Chondrocyte (in vitro differentiated cells): ENCODE data around the gene ZFP57. TPM values are rescaled to one million over a fixed set of nuclear protein-coding genes. Genes with fewer than 3 reads are reported as not detected.

Source experiments
- DNase-seq: peaks from one replicate; pipeline ENCODE4 v3.0.0; 2021; ENCODE audit warnings: mixed read lengths, low spot score
- H3K27ac Mint-ChIP-seq: one replicate; pipeline ENCODE4 v1.8.0; 2021; ENCODE audit warnings: mild to moderate bottlenecking, moderate library complexity, mixed read lengths; ENCODE audit not compliant: unreplicated experiment
- H3K27me3 Mint-ChIP-seq: 2 replicates; pipeline ENCODE4 v1.8.0; 2021; ENCODE audit warnings: low read depth, mixed read lengths
- H3K36me3 Mint-ChIP-seq: 2 replicates; pipeline ENCODE4 v1.8.0; 2021; ENCODE audit warnings: low read depth, mixed read lengths
- H3K4me1 Mint-ChIP-seq: 2 replicates; pipeline ENCODE4 v1.8.0; 2021; ENCODE audit warnings: low read depth, mild to moderate bottlenecking, mixed read lengths
- H3K4me3 Mint-ChIP-seq: one replicate; pipeline ENCODE4 v1.8.0; 2021; ENCODE audit warnings: mild to moderate bottlenecking, moderate library complexity, mixed read lengths; ENCODE audit not compliant: unreplicated experiment
- H3K9me3 Mint-ChIP-seq: 2 replicates; pipeline ENCODE4 v1.8.0; 2021; ENCODE audit warnings: low read depth, mixed read lengths
- total RNA-seq: library from RNA; stranded (reverse); gene quantifications from 3 replicates; pipeline ENCODE4 v1.2.1, GENCODE V29; 2021
- TF ChIP-seq, protein P1 (sequence below): fragments of 200-600 bp; sonication (generic); IDR thresholded peaks from 2 replicates; pipeline ENCODE4 v1.5.0; 2021; ENCODE audit warnings: antibody characterized with exemption, mild to moderate bottlenecking, moderate library complexity

Gene ZFP57
- total RNA-seq, 1 donor from 2014 or later: not detected

DNA sequence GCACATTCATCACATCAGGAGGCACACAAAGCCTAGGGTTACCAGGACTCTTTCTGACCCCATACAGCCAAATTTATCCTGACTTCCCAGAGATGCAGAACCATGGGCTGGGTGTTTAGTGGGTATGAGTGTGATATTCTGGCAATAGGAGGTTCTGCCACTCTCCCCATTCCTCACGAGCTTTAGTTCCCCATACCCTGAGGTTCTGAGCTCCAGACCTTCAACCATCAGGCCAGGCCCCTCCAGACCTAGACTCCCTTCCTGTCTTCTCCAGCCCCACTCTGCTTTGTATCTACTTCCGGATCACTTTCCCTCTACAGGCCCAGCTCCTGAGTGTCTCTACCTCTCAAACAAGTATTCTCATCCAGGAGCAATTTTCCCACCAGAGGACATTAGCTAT is 46.7 kb upstream of the ZFP57 start:
- H3K27ac Mint-ChIP-seq: no peak overlapping the region
- H3K4me1 Mint-ChIP-seq: peaks cover 9% of the 10 kb centered on the region
- no peak overlapping the region for H3K4me3 Mint-ChIP-seq
- TF ChIP-seq, protein P1, sequence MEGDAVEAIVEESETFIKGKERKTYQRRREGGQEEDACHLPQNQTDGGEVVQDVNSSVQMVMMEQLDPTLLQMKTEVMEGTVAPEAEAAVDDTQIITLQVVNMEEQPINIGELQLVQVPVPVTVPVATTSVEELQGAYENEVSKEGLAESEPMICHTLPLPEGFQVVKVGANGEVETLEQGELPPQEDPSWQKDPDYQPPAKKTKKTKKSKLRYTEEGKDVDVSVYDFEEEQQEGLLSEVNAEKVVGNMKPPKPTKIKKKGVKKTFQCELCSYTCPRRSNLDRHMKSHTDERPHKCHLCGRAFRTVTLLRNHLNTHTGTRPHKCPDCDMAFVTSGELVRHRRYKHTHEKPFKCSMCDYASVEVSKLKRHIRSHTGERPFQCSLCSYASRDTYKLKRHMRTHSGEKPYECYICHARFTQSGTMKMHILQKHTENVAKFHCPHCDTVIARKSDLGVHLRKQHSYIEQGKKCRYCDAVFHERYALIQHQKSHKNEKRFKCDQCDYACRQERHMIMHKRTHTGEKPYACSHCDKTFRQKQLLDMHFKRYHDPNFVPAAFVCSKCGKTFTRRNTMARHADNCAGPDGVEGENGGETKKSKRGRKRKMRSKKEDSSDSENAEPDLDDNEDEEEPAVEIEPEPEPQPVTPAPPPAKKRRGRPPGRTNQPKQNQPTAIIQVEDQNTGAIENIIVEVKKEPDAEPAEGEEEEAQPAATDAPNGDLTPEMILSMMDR: no peak
- H3K27me3 Mint-ChIP-seq: peaks cover 18% of the 10 kb centered on the region
- peaks cover 5% of the 10 kb centered on the region for H3K36me3 Mint-ChIP-seq
- H3K9me3 Mint-ChIP-seq: no peaks in the 10 kb centered on the region
- DNase-seq: no peak

DNA sequence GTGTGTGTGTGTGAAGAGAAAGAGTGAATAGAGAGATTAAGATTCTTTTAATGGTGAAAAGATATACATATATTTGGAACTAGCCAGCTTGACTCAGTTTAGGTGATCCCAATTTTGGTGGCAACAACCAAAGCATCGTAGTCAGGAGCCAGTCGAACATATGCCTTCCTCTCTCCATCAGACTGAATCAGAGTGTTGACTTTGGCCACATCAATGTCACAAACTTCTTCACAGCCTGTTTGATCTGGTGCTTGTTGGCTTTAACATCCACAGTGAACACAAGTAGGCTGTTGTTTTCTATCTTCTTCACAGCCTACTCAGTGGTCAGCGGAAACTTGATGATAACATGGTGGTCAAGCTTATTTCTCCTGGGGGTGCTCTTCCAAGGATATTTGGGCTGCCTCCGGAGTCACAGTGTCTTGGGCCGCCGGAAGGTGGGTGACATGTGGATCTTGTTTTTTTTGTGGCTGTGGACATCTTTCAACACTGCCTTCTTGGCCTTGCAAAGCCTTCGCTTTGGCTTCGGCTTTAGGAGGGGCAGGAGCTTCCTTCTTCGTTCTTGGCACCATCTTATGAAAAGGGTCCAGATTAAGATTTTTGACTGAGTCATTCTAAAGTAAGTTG is 45.7 kb upstream of the ZFP57 start:
- Mint-ChIP-seq H3K4me3 (no peak overlapping the region), H3K36me3 (peaks cover 5% of the 10 kb centered on the region), H3K9me3 (no peaks in the 10 kb centered on the region), H3K27me3 (peaks cover 22% of the 10 kb centered on the region), H3K27ac (no peak overlapping the region), H3K4me1 (peaks cover 9% of the 10 kb centered on the region)
- DNase-seq: no peak
- TF ChIP-seq, protein P1: no peak

DNA sequence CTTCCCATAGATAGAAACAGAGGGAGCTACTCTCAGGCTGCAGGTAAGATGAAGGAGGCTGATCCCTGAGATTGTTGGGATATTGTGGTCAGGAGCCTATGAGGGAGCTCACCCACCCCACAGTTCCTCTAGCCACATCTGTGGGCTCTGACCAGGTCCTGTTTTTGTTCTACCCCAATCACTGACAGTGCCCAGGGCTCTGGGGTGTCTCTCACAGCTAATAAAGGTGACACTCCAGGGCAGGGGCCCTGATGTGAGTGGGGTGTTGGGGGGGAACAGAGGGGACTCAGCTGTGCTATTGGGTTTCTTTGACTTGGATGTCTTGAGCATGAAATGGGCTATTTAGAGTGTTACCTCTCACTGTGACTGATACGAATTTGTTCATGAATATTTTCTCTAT is 45.0 kb upstream of the ZFP57 start:
- Mint-ChIP-seq H3K27ac (no peak overlapping the region), H3K9me3 (no peaks in the 10 kb centered on the region), H3K4me3 (no peak overlapping the region), H3K36me3 (peaks cover 5% of the 10 kb centered on the region), H3K27me3 (peaks cover 23% of the 10 kb centered on the region), H3K4me1 (peaks cover 9% of the 10 kb centered on the region)
- TF ChIP-seq, protein P1: no peak
- no peak for DNase-seq

DNA sequence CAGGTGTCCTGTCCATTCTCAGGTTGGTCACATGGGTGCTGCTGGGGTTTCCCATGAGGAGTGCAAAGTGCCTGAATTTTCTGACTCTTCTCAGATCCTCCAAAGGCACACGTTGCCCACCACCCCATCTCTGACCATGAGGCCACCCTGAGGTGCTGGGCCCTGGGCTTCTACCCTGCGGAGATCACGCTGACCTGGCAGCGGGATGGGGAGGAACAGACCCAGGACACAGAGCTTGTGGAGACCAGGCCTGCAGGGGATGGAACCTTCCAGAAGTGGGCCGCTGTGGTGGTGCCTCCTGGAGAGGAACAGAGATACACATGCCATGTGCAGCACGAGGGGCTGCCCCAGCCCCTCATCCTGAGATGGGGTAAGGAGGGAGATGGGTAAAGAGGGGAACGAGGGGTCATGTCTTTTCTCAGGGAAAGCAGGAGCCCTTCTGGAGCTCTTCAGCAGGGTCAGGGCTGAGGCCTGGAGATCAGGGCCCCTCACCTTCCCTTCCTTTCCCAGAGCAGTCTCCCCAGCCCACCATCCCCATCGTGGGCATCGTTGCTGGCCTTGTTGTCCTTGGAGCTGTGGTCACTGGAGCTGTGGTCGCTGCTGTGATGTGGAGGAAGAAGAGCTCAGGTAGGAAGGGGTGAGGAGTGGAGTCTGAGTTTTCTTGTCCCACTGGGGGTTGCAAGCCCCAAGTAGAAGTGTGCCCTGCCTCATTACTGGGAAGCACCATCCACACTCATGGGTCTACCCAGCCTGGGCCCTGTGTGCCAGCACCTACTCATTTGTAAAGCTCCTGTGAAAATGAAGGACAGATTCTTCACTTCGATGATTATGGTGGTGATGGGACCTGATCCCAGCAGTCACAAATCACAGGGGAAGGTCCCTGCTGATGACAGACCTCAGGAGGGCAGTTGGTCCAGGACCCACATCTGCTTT is 44.3 kb upstream of the ZFP57 start:
- peaks cover 20% of the 10 kb centered on the region for H3K27me3 Mint-ChIP-seq

More for the DNA sequence above, 44.3 kb upstream of the ZFP57 start:
- TF ChIP-seq, protein P1: no peak
- H3K4me1 Mint-ChIP-seq: peaks cover 9% of the 10 kb centered on the region
- H3K36me3 Mint-ChIP-seq: peaks cover 5% of the 10 kb centered on the region
- no peaks in the 10 kb centered on the region for H3K9me3 Mint-ChIP-seq
- H3K27ac Mint-ChIP-seq: no peak overlapping the region
- no peak for DNase-seq
- no peak overlapping the region for H3K4me3 Mint-ChIP-seq
